HEK293 (cell line): ENCODE measurements around the gene DCHS1.
"Not testable (repeated sequence)": the region's sequence is repeated elsewhere in the genome, so short reads cannot be mapped to it uniquely, and the experiment has no call there.

Source experiments
- CTCF ChIA-PET: fragments of 350-600 bp; formaldehyde crosslinking; extraction: SDS; loops from one replicate; lab custom pipeline; 2021; ENCODE audit warnings: antibody characterized with exemption; lab: Yijun Ruan, JAX
- POLR2A ChIA-PET: fragments of 300-600 bp; formaldehyde crosslinking; extraction: SDS; loops from one replicate; lab custom pipeline; 2020; ENCODE audit warnings: antibody characterized with exemption, inconsistent platforms; lab: Yijun Ruan, JAX
- H3K27ac ChIP-seq: fragments of 200-500 bp; sonication (Bioruptor generic); 2 replicates; pipeline ENCODE4 v1.5.1; 2014; ENCODE audit warnings: low read depth, low read length, control low read depth, inconsistent platforms; ENCODE audit errors: extremely low read depth
- H3K36me3 ChIP-seq, 2 experiments: fragments of 200-500 bp in 1 of 2; sonication (Bioruptor generic) in 1 of 2; 1 replicate in 1 of 2; 2 replicates in 1 of 2; pipeline ENCODE4 v1.5.1; 2014 to 2017; ENCODE audit warnings: inconsistent platforms in 2 of 2, low read length in 2 of 2; ENCODE audit not compliant: control insufficient read depth in 2 of 2, insufficient read depth in 1 of 2
- H3K4me1 ChIP-seq: fragments of 200-500 bp; sonication (Bioruptor generic); 2 replicates; pipeline ENCODE4 v1.5.1; 2014; ENCODE audit warnings: mild to moderate bottlenecking, low read length, inconsistent platforms; ENCODE audit not compliant: control insufficient read depth, insufficient read depth
- H3K4me3 ChIP-seq: 2 replicates; pipeline ENCODE4 v1.5.1; 2011; ENCODE audit warnings: low read depth, mild to moderate bottlenecking, control low read depth, low read length, moderate library complexity
- H3K9me3 ChIP-seq: fragments of 200-500 bp; sonication (Bioruptor generic); 2 replicates; pipeline ENCODE4 v1.5.1; 2014; ENCODE audit warnings: low read depth, low read length, inconsistent platforms; ENCODE audit not compliant: control insufficient read depth, insufficient read depth
- KLF1 ChIP-seq: fragments of 450-650 bp; formaldehyde crosslinking; IDR thresholded peaks from 2 replicates; pipeline ENCODE4 v1.5.1; 2016; ENCODE audit warnings: missing biosample characterization, missing genetic modification characterization
- OSR2 ChIP-seq: fragments of 450-650 bp; formaldehyde crosslinking; IDR thresholded peaks from 2 replicates; pipeline ENCODE4 v1.5.1; 2016; ENCODE audit warnings: missing biosample characterization, missing genetic modification characterization
- SETDB1 ChIP-seq: IDR thresholded peaks from one replicate; pipeline ENCODE4 v1.6.1; 2017; ENCODE audit warnings: mild to moderate bottlenecking, low read length, moderate library complexity, mixed read lengths; ENCODE audit not compliant: insufficient read length
- ZBTB17 ChIP-seq: fragments of 450-650 bp; formaldehyde crosslinking; IDR thresholded peaks from 2 replicates; pipeline ENCODE4 v1.5.1; 2016; ENCODE audit warnings: missing biosample characterization, missing genetic modification characterization
- ZFP41 ChIP-seq: fragments of 450-650 bp; formaldehyde crosslinking; IDR thresholded peaks from 2 replicates; pipeline ENCODE4 v1.5.1; 2016; ENCODE audit warnings: missing biosample characterization, missing genetic modification characterization, borderline replicate concordance
- ZNF140 ChIP-seq: fragments of 450-650 bp; formaldehyde crosslinking; IDR thresholded peaks from 2 replicates; pipeline ENCODE4 v1.5.1; 2016; ENCODE audit warnings: missing biosample characterization, missing genetic modification characterization
- ZNF274 ChIP-seq, 2 experiments: fragments of 200-500 bp in 1 of 2; fragments of 450-650 bp in 1 of 2; sonication (Bioruptor generic) in 1 of 2; formaldehyde crosslinking in 1 of 2; IDR thresholded peaks; 2 replicates each; pipeline versions ENCODE4 v1.5.1 to v1.6.1; 2014 to 2016; ENCODE audit warnings: borderline replicate concordance in 1 of 2, inconsistent platforms in 1 of 2, low read length in 1 of 2, missing biosample characterization in 1 of 2, missing genetic modification characterization in 1 of 2
- ZNF280C ChIP-seq: fragments of 450-650 bp; formaldehyde crosslinking; IDR thresholded peaks from 2 replicates; pipeline ENCODE4 v1.5.1; 2016; ENCODE audit warnings: missing biosample characterization, missing genetic modification characterization
- ZNF585B ChIP-seq: fragments of 450-650 bp; formaldehyde crosslinking; IDR thresholded peaks from 2 replicates; pipeline ENCODE4 v1.5.1; 2016; ENCODE audit warnings: missing biosample characterization, missing genetic modification characterization
- ZNF658 ChIP-seq: fragments of 450-650 bp; formaldehyde crosslinking; IDR thresholded peaks from 2 replicates; pipeline ENCODE4; 2016; ENCODE audit warnings: missing biosample characterization, missing genetic modification characterization
- ZNF692 ChIP-seq: fragments of 450-650 bp; formaldehyde crosslinking; IDR thresholded peaks from 2 replicates; pipeline ENCODE4 v1.5.1; 2016; ENCODE audit warnings: missing biosample characterization, missing genetic modification characterization
- TF ChIP-seq, protein P1 (sequence below): fragments of 450-650 bp; formaldehyde crosslinking; conservative IDR thresholded peaks from 2 replicates; pipeline ENCODE4 v1.5.1; 2016; ENCODE audit warnings: low read depth, missing biosample characterization, missing genetic modification characterization
- TF ChIP-seq, protein P2 (sequence below): fragments of 450-650 bp; formaldehyde crosslinking; IDR thresholded peaks from 2 replicates; pipeline ENCODE4 v1.5.1; 2016; ENCODE audit warnings: missing biosample characterization, missing genetic modification characterization

The DCHS1 gene

DNA sequence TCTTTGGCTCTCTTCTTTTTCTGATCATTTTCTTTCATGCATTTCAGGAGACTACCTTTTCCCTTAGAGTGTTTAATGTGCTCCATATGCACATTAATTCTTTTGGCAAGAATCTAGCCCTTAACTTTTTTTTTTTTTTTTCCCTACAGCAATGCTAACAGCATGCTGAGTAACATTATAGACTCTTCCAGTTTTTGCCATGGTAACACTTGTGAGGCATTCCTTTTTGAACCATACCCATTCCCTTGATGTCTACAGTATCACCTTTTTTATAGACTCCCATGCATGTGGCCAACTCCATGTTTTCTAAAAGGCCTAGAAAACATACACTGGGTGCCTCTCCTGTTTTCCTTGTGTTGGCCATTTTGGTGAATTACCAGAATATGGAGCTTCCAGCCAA lies 30.4 kb upstream of the DCHS1 start (continued):
- TF ChIP-seq ZNF692 (tag by site-specific recombination) = no peak
- TF ChIP-seq ZNF280C (tag by site-specific recombination) = no peak
- TF ChIP-seq, protein P1, sequence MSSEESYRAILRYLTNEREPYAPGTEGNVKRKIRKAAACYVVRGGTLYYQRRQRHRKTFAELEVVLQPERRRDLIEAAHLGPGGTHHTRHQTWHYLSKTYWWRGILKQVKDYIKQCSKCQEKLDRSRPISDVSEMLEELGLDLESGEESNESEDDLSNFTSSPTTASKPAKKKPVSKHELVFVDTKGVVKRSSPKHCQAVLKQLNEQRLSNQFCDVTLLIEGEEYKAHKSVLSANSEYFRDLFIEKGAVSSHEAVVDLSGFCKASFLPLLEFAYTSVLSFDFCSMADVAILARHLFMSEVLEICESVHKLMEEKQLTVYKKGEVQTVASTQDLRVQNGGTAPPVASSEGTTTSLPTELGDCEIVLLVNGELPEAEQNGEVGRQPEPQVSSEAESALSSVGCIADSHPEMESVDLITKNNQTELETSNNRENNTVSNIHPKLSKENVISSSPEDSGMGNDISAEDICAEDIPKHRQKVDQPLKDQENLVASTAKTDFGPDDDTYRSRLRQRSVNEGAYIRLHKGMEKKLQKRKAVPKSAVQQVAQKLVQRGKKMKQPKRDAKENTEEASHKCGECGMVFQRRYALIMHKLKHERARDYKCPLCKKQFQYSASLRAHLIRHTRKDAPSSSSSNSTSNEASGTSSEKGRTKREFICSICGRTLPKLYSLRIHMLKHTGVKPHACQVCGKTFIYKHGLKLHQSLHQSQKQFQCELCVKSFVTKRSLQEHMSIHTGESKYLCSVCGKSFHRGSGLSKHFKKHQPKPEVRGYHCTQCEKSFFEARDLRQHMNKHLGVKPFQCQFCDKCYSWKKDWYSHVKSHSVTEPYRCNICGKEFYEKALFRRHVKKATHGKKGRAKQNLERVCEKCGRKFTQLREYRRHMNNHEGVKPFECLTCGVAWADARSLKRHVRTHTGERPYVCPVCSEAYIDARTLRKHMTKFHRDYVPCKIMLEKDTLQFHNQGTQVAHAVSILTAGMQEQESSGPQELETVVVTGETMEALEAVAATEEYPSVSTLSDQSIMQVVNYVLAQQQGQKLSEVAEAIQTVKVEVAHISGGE (tag by site-specific recombination) = no peak
- TF ChIP-seq ZFP41 = no peak
- no peak for TF ChIP-seq ZBTB17 (tag by site-specific recombination)
- TF ChIP-seq, protein P2, sequence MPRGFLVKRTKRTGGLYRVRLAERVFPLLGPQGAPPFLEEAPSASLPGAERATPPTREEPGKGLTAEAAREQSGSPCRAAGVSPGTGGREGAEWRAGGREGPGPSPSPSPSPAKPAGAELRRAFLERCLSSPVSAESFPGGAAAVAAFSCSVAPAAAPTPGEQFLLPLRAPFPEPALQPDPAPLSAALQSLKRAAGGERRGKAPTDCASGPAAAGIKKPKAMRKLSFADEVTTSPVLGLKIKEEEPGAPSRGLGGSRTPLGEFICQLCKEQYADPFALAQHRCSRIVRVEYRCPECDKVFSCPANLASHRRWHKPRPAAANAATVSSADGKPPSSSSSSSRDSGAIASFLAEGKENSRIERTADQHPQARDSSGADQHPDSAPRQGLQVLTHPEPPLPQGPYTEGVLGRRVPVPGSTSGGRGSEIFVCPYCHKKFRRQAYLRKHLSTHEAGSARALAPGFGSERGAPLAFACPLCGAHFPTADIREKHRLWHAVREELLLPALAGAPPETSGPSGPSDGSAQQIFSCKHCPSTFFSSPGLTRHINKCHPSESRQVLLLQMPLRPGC (tag by site-specific recombination) = no peak
- TF ChIP-seq ZNF585B (tag by site-specific recombination) = no peak
- no peak for TF ChIP-seq SETDB1
- no peak for TF ChIP-seq ZNF274 (IDR thresholded peaks at IDR 0.05; ENCODE audit: low read length)
- no peak for TF ChIP-seq ZNF274 (tag by site-specific recombination; IDR thresholded peaks at IDR 0.05; ENCODE audit: borderline replicate concordance)
- TF ChIP-seq ZNF140 (tag by site-specific recombination) = no peak
- no peak for TF ChIP-seq KLF1
- no peak for TF ChIP-seq OSR2 (tag by site-specific recombination)
- no peak for TF ChIP-seq ZNF658

GRCh38 chr11:6684068-6684467 lies 28.5 kb upstream of the DCHS1 start:
- H3K4me3 ChIP-seq, H3K9me3 ChIP-seq, H3K4me1 ChIP-seq, H3K27ac ChIP-seq: not testable (repeated sequence)
- CTCF ChIA-PET = interaction anchor here (0.8 to 3.6 kb wide), 21 partner anchors 11 to 305 kb away, joined by 3 to 42 read pairs (median 4); partner anchors contain the start of gene TAF10
- H3K36me3 ChIP-seq = peaks cover 0 to 30% of the 10 kb centered on the region in 2 experiments; a peak in 1 of 3 replicates
- POLR2A ChIA-PET = interaction anchor here (0.6 to 1.8 kb wide), 9 partner anchors 11 to 451 kb away, joined by 3 to 14 read pairs (median 5); partner anchors contain the start of gene TPP1
